Body of pancreas (tissue), 4 donors: ENCODE data around the gene ALG1L2.
"Not testable (repeated sequence)": the region's sequence is repeated elsewhere in the genome, so short reads cannot be mapped to it uniquely, and the experiment has no call there.

ENCODE experiments used
- POLR2A ChIP-seq, 3 donors: fragments of 450-650 bp; IDR thresholded peaks; one replicate each; pipeline ENCODE4 v1.6.1; 2016; ENCODE audit warnings: antibody characterized with exemption in 3 of 3, mild to moderate bottlenecking in 2 of 3
- TF ChIP-seq, protein P1 (sequence below), 7 experiments: fragments of 450-650 bp in 4 of 7; fragments of 200-600 bp in 3 of 7; sonication (generic) in 3 of 7; IDR thresholded peaks; one replicate each; pipeline ENCODE4 v1.5.1; 2016 to 2019; ENCODE audit warnings: antibody characterized with exemption in 7 of 7

DNA sequence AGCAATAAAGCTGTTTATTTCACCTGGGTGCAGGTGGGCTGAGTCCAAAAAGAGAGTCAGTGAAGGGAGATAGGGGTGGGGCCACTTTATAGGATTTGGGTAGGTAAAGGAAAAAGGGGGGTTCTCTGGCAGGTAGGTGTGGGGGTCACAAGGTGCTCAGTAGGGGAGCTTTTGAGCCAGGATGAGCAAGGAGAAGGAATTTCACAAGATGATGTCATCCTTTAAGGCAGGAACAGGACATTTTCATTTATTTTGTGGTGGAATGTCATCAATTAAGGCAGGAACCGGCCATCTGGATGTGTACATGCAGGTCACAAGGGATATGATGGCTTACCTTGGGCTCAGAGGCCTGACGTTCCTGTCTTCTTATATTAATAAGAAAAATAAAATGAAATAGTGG, 56.1 kb downstream of the ALG1L2 start:
- TF ChIP-seq, protein P1, sequence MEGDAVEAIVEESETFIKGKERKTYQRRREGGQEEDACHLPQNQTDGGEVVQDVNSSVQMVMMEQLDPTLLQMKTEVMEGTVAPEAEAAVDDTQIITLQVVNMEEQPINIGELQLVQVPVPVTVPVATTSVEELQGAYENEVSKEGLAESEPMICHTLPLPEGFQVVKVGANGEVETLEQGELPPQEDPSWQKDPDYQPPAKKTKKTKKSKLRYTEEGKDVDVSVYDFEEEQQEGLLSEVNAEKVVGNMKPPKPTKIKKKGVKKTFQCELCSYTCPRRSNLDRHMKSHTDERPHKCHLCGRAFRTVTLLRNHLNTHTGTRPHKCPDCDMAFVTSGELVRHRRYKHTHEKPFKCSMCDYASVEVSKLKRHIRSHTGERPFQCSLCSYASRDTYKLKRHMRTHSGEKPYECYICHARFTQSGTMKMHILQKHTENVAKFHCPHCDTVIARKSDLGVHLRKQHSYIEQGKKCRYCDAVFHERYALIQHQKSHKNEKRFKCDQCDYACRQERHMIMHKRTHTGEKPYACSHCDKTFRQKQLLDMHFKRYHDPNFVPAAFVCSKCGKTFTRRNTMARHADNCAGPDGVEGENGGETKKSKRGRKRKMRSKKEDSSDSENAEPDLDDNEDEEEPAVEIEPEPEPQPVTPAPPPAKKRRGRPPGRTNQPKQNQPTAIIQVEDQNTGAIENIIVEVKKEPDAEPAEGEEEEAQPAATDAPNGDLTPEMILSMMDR (IDR thresholded peaks at IDR 0.05) = not testable (repeated sequence)
- not testable (repeated sequence) for TF ChIP-seq POLR2A (IDR thresholded peaks at IDR 0.05)
